Measurements from ENCODE around the gene PAIP1.
A peak's percentile ranks its signal among the peaks of the same experiment; 100 is the strongest.
"Not testable (repeated sequence)": the region's sequence is repeated elsewhere in the genome, so short reads cannot be mapped to it uniquely, and the experiment has no call there.

The PAIP1 gene

GRCh38 chr5:43523662-43524072 is 33.2 kb downstream of the PAIP1 start:
- H3K36me3 ChIP-seq (ENCODE audit: control insufficient read depth in 2 of 2, insufficient read depth in 2 of 2, low read length in 2 of 2) = peaks cover 27 to 33% of the 10 kb centered on the region in 2 donors
- no peak overlapping the region for H3K9ac ChIP-seq (ENCODE audit: low read depth in 1 of 2, low read length in 2 of 2)
- H3K27me3 ChIP-seq (ENCODE audit: control insufficient read depth in 2 of 2, insufficient read depth in 2 of 2, low read length in 2 of 2) = no peaks in the 10 kb centered on the region
- H3K27ac ChIP-seq (ENCODE audit: low read depth in 2 of 2, low read length in 2 of 2) = no peak overlapping the region
- no peaks in the 10 kb centered on the region for H3K4me1 ChIP-seq (ENCODE audit: control insufficient read depth in 2 of 2, insufficient read depth in 2 of 2, low read length in 2 of 2)
- H3K4me3 ChIP-seq (ENCODE audit: low read length in 2 of 2) = no peak overlapping the region
- H3K9me3 ChIP-seq (ENCODE audit: control insufficient read depth in 2 of 2, low read length in 2 of 2) = no peaks in the 10 kb centered on the region

GRCh38 chr5:43520615-43521014 is 36.3 kb downstream of the PAIP1 start:
- Histone ChIP-seq H3K36me3 (ENCODE audit: control insufficient read depth in 2 of 2, insufficient read depth in 2 of 2, low read length in 2 of 2) (peaks cover 7 to 17% of the 10 kb centered on the region in 2 donors), H3K4me1 (ENCODE audit: control insufficient read depth in 2 of 2, insufficient read depth in 2 of 2, low read length in 2 of 2) (peaks cover 2% of the 10 kb centered on the region in 2 donors), H3K9me3 (ENCODE audit: control insufficient read depth in 2 of 2, low read length in 2 of 2) (no peaks in the 10 kb centered on the region), H3K9ac (ENCODE audit: low read depth in 1 of 2, low read length in 2 of 2) (no peak overlapping the region), H3K4me3 (ENCODE audit: low read length in 2 of 2) (no peak overlapping the region), H3K27me3 (ENCODE audit: control insufficient read depth in 2 of 2, insufficient read depth in 2 of 2, low read length in 2 of 2) (no peaks in the 10 kb centered on the region), H3K27ac (ENCODE audit: low read depth in 2 of 2, low read length in 2 of 2) (no peak overlapping the region)

GRCh38 chr5:43515678-43516048 is 41.2 kb downstream of the PAIP1 start:
- H3K27me3 ChIP-seq (ENCODE audit: control insufficient read depth in 2 of 2, insufficient read depth in 2 of 2, low read length in 2 of 2) = no peaks in the 10 kb centered on the region
- peak overlapping the region; percentile 89 to 92 for H3K27ac ChIP-seq (ENCODE audit: low read depth in 2 of 2, low read length in 2 of 2)
- H3K36me3 ChIP-seq (ENCODE audit: control insufficient read depth in 2 of 2, insufficient read depth in 2 of 2, low read length in 2 of 2) = no peaks in the 10 kb centered on the region
- peak overlapping the region; percentile 73 to 93 for H3K4me3 ChIP-seq (ENCODE audit: low read length in 2 of 2)
- H3K9ac ChIP-seq (ENCODE audit: low read depth in 1 of 2, low read length in 2 of 2) = peak overlapping the region; percentile 86 to 94
- H3K9me3 ChIP-seq (ENCODE audit: control insufficient read depth in 2 of 2, low read length in 2 of 2) = no peaks in the 10 kb centered on the region
- H3K4me1 ChIP-seq (ENCODE audit: control insufficient read depth in 2 of 2, insufficient read depth in 2 of 2, low read length in 2 of 2) = peaks cover 13 to 14% of the 10 kb centered on the region in 2 donors

- H3K27ac ChIP-seq (ENCODE audit: low read depth in 2 of 2, low read length in 2 of 2) = peak within 1 kb of the TSS; percentile 89 to 92
- no peaks in the 10 kb centered on the region for H3K27me3 ChIP-seq (ENCODE audit: control insufficient read depth in 2 of 2, insufficient read depth in 2 of 2, low read length in 2 of 2)
- H3K36me3 ChIP-seq (ENCODE audit: control insufficient read depth in 2 of 2, insufficient read depth in 2 of 2, low read length in 2 of 2) = no peaks in the 10 kb centered on the region
- peak within 1 kb of the TSS; percentile 86 to 94 for H3K9ac ChIP-seq (ENCODE audit: low read depth in 1 of 2, low read length in 2 of 2)
- H3K4me3 ChIP-seq (ENCODE audit: low read length in 2 of 2) = peak within 1 kb of the TSS; percentile 73 to 93
- H3K9me3 ChIP-seq (ENCODE audit: control insufficient read depth in 2 of 2, low read length in 2 of 2) = no peaks in the 10 kb centered on the region
- H3K4me1 ChIP-seq (ENCODE audit: control insufficient read depth in 2 of 2, insufficient read depth in 2 of 2, low read length in 2 of 2) = peaks cover 13 to 14% of the 10 kb centered on the region in 2 donors
Observed at GRCh38 chr5:43514816-43515677, 41.8 kb downstream of the PAIP1 start, which contains the start of gene C5orf34. TSS of gene C5orf34 (minus strand) at chr5:43515148. CDS start at chr5:43509339, 5,809 bp downstream.

GRCh38 chr5:43514471-43514815 is 42.4 kb downstream of the PAIP1 start:
- H3K27me3 ChIP-seq (ENCODE audit: control insufficient read depth in 2 of 2, insufficient read depth in 2 of 2, low read length in 2 of 2) = no peaks in the 10 kb centered on the region
- peak overlapping the region; percentile 73 to 93 for H3K4me3 ChIP-seq (ENCODE audit: low read length in 2 of 2)
- H3K4me1 ChIP-seq (ENCODE audit: control insufficient read depth in 2 of 2, insufficient read depth in 2 of 2, low read length in 2 of 2) = peaks cover 13 to 14% of the 10 kb centered on the region in 2 donors
- H3K36me3 ChIP-seq (ENCODE audit: control insufficient read depth in 2 of 2, insufficient read depth in 2 of 2, low read length in 2 of 2) = no peaks in the 10 kb centered on the region
- no peaks in the 10 kb centered on the region for H3K9me3 ChIP-seq (ENCODE audit: control insufficient read depth in 2 of 2, low read length in 2 of 2)
- peak overlapping the region; percentile 89 to 92 for H3K27ac ChIP-seq (ENCODE audit: low read depth in 2 of 2, low read length in 2 of 2)
- H3K9ac ChIP-seq (ENCODE audit: low read depth in 1 of 2, low read length in 2 of 2) = peak overlapping the region; percentile 86 to 94

GRCh38 chr5:43514025-43514424 is 42.9 kb downstream of the PAIP1 start:
- peak overlapping the region; percentile 86 to 94 for H3K9ac ChIP-seq (ENCODE audit: low read depth in 1 of 2, low read length in 2 of 2)
- peak overlapping the region in 1 of 2 donors; percentile 89 for H3K27ac ChIP-seq (ENCODE audit: low read depth in 2 of 2, low read length in 2 of 2)
- H3K9me3 ChIP-seq (ENCODE audit: control insufficient read depth in 2 of 2, low read length in 2 of 2) = no peaks in the 10 kb centered on the region
- peaks cover 13 to 14% of the 10 kb centered on the region in 2 donors for H3K4me1 ChIP-seq (ENCODE audit: control insufficient read depth in 2 of 2, insufficient read depth in 2 of 2, low read length in 2 of 2)
- no peaks in the 10 kb centered on the region for H3K36me3 ChIP-seq (ENCODE audit: control insufficient read depth in 2 of 2, insufficient read depth in 2 of 2, low read length in 2 of 2)
- H3K27me3 ChIP-seq (ENCODE audit: control insufficient read depth in 2 of 2, insufficient read depth in 2 of 2, low read length in 2 of 2) = no peaks in the 10 kb centered on the region
- peak overlapping the region; percentile 73 to 93 for H3K4me3 ChIP-seq (ENCODE audit: low read length in 2 of 2)

- H3K27ac ChIP-seq (ENCODE audit: low read depth in 2 of 2, low read length in 2 of 2); H3K9me3 ChIP-seq (ENCODE audit: control insufficient read depth in 2 of 2, low read length in 2 of 2); H3K9ac ChIP-seq (ENCODE audit: low read depth in 1 of 2, low read length in 2 of 2); H3K27me3 ChIP-seq (ENCODE audit: control insufficient read depth in 2 of 2, insufficient read depth in 2 of 2, low read length in 2 of 2); H3K4me3 ChIP-seq (ENCODE audit: low read length in 2 of 2); H3K36me3 ChIP-seq (ENCODE audit: control insufficient read depth in 2 of 2, insufficient read depth in 2 of 2, low read length in 2 of 2): not testable (repeated sequence)
- H3K4me1 ChIP-seq (ENCODE audit: control insufficient read depth in 2 of 2, insufficient read depth in 2 of 2, low read length in 2 of 2) = peaks cover 13 to 14% of the 10 kb centered on the region in 2 donors
Observed at GRCh38 chr5:43511062-43511461, 45.8 kb downstream of the PAIP1 start.

GRCh38 chr5:43498581-43498980 is 58.3 kb downstream of the PAIP1 start:
- Histone ChIP-seq H3K9me3 (ENCODE audit: control insufficient read depth in 2 of 2, low read length in 2 of 2) (no peaks in the 10 kb centered on the region), H3K4me1 (ENCODE audit: control insufficient read depth in 2 of 2, insufficient read depth in 2 of 2, low read length in 2 of 2) (no peaks in the 10 kb centered on the region), H3K27me3 (ENCODE audit: control insufficient read depth in 2 of 2, insufficient read depth in 2 of 2, low read length in 2 of 2) (no peaks in the 10 kb centered on the region), H3K27ac (ENCODE audit: low read depth in 2 of 2, low read length in 2 of 2) (no peak overlapping the region), H3K4me3 (ENCODE audit: low read length in 2 of 2) (no peak overlapping the region), H3K9ac (ENCODE audit: low read depth in 1 of 2, low read length in 2 of 2) (no peak overlapping the region), H3K36me3 (ENCODE audit: control insufficient read depth in 2 of 2, insufficient read depth in 2 of 2, low read length in 2 of 2) (peaks cover 0 to 3% of the 10 kb centered on the region in 2 donors)

GRCh38 chr5:43497311-43498104 is 59.4 kb downstream of the PAIP1 start:
- Histone ChIP-seq H3K27me3 (ENCODE audit: control insufficient read depth in 2 of 2, insufficient read depth in 2 of 2, low read length in 2 of 2) (no peaks in the 10 kb centered on the region), H3K4me1 (ENCODE audit: control insufficient read depth in 2 of 2, insufficient read depth in 2 of 2, low read length in 2 of 2) (no peaks in the 10 kb centered on the region), H3K36me3 (ENCODE audit: control insufficient read depth in 2 of 2, insufficient read depth in 2 of 2, low read length in 2 of 2) (no peaks in the 10 kb centered on the region), H3K4me3 (ENCODE audit: low read length in 2 of 2) (peak overlapping the region; percentile 37 to 56), H3K9me3 (ENCODE audit: control insufficient read depth in 2 of 2, low read length in 2 of 2) (no peaks in the 10 kb centered on the region), H3K27ac (ENCODE audit: low read depth in 2 of 2, low read length in 2 of 2) (peak overlapping the region in 1 of 2 donors; percentile 55), H3K9ac (ENCODE audit: low read depth in 1 of 2, low read length in 2 of 2) (peak overlapping the region; percentile 43 to 57)

GRCh38 chr5:43491326-43491725 is 65.6 kb downstream of the PAIP1 start:
- H3K4me3 ChIP-seq (ENCODE audit: low read length in 2 of 2) = no peak overlapping the region
- H3K9me3 ChIP-seq (ENCODE audit: control insufficient read depth in 2 of 2, low read length in 2 of 2) = no peaks in the 10 kb centered on the region
- no peaks in the 10 kb centered on the region for H3K27me3 ChIP-seq (ENCODE audit: control insufficient read depth in 2 of 2, insufficient read depth in 2 of 2, low read length in 2 of 2)
- H3K36me3 ChIP-seq (ENCODE audit: control insufficient read depth in 2 of 2, insufficient read depth in 2 of 2, low read length in 2 of 2) = no peaks in the 10 kb centered on the region
- no peak overlapping the region for H3K9ac ChIP-seq (ENCODE audit: low read depth in 1 of 2, low read length in 2 of 2)
- H3K27ac ChIP-seq (ENCODE audit: low read depth in 2 of 2, low read length in 2 of 2) = no peak overlapping the region
- no peaks in the 10 kb centered on the region for H3K4me1 ChIP-seq (ENCODE audit: control insufficient read depth in 2 of 2, insufficient read depth in 2 of 2, low read length in 2 of 2)
